IMR-90 (cell line): Measurements from ENCODE around the gene AZIN2. TPM values are rescaled to one million over a fixed set of nuclear protein-coding genes. Genes with fewer than 3 reads are reported as not detected.

Experiments
- ATAC-seq: fragments of 200-7000 bp; cut with Tn5 transposase; 2 replicates; pipeline ENCODE4 v1.9.1; 2020; ENCODE audit warnings: low read depth, mild to moderate bottlenecking, moderate library complexity
- BruUV-seq: library from RNA; stranded (reverse); fragments of 400-500 nt; replicated peaks from 2 replicates; lab custom pipeline; 2021; lab: Mats Ljungman, UMichigan
- CTCF ChIA-PET: fragments of 300-600 bp; formaldehyde crosslinking; extraction: SDS; loops from one replicate; lab custom pipeline; 2021; ENCODE audit warnings: antibody characterized with exemption; lab: Yijun Ruan, JAX
- POLR2A ChIA-PET: fragments of 300-600 bp; sonication (Branson Sonifier 250); formaldehyde crosslinking; loops from one replicate; lab custom pipeline; 2022; ENCODE audit warnings: antibody characterized with exemption; ENCODE audit not compliant: unreplicated experiment; lab: Charles Lee
- DNase-seq: peaks from one replicate; pipeline ENCODE4 v3.0.0; 2013
- H2AFZ ChIP-seq: replicated peaks from 2 replicates; pipeline ENCODE3; 2013; ENCODE audit warnings: low read length, mild to moderate bottlenecking; ENCODE audit not compliant: poor library complexity
- H2AK5ac ChIP-seq: 2 replicates; pipeline ENCODE4 v1.6.1; 2013; ENCODE audit warnings: low read depth, low read length, inconsistent platforms
- H2AK9ac ChIP-seq: replicated peaks from 2 replicates; pipeline ENCODE3; 2013; ENCODE audit warnings: mild to moderate bottlenecking, low read depth, low read length, moderate library complexity; ENCODE audit not compliant: poor library complexity
- H2BK120ac ChIP-seq: 2 replicates; pipeline ENCODE4 v1.6.1; 2013; ENCODE audit warnings: low read depth, low read length, inconsistent platforms
- H2BK15ac ChIP-seq: 3 replicates; pipeline ENCODE4 v1.6.1; 2013; ENCODE audit warnings: low read depth, low read length, inconsistent platforms
- H2BK20ac ChIP-seq: 2 replicates; pipeline ENCODE4 v1.6.1; 2013; ENCODE audit warnings: low read depth, mild to moderate bottlenecking, inconsistent platforms, low read length, moderate library complexity
- H2BK5ac ChIP-seq: 2 replicates; pipeline ENCODE4 v1.6.1; 2013; ENCODE audit warnings: mild to moderate bottlenecking, low read depth, low read length, inconsistent platforms; ENCODE audit not compliant: poor library complexity, severe bottlenecking
- H3K14ac ChIP-seq: replicated peaks from 2 replicates; pipeline ENCODE4 v1.6.1; 2013; ENCODE audit warnings: low read depth, low read length, inconsistent platforms
- H3K18ac ChIP-seq: 2 replicates; pipeline ENCODE4 v1.6.1; 2013; ENCODE audit warnings: low read depth, low read length, control low read depth
- H3K23ac ChIP-seq: 2 replicates; pipeline ENCODE4 v1.6.1; 2013; ENCODE audit warnings: low read depth, low read length, inconsistent platforms
- H3K27ac ChIP-seq: 2 replicates; pipeline ENCODE4 v1.5.1; 2013; ENCODE audit warnings: mild to moderate bottlenecking, control low read depth, low read length; ENCODE audit not compliant: insufficient read depth
- H3K27me3 ChIP-seq: 2 replicates; pipeline ENCODE4 v1.6.1; 2013; ENCODE audit warnings: low read length; ENCODE audit not compliant: control insufficient read depth, insufficient read depth
- H3K36me3 ChIP-seq: 2 replicates; pipeline ENCODE4 v1.6.1; 2013; ENCODE audit warnings: low read length, mixed read lengths; ENCODE audit not compliant: control insufficient read depth, insufficient read depth
- H3K4ac ChIP-seq: 2 replicates; pipeline ENCODE4 v1.6.1; 2013; ENCODE audit warnings: low read depth, low read length, inconsistent platforms
- H3K4me1 ChIP-seq: 2 replicates; pipeline ENCODE4 v1.6.1; 2013; ENCODE audit warnings: low read length, mixed read lengths; ENCODE audit not compliant: control insufficient read depth, insufficient read depth
- H3K4me2 ChIP-seq: 2 replicates; pipeline ENCODE4 v1.6.1; 2013; ENCODE audit warnings: low read depth, mild to moderate bottlenecking, control low read depth, low read length, moderate library complexity
- H3K4me3 ChIP-seq: 2 replicates; pipeline ENCODE4 v1.5.1; 2013; ENCODE audit warnings: low read depth, mild to moderate bottlenecking, control low read depth, low read length, moderate library complexity; ENCODE audit not compliant: insufficient read depth
- H3K56ac ChIP-seq: 2 replicates; pipeline ENCODE4 v1.6.1; 2013; ENCODE audit warnings: low read length, inconsistent platforms; ENCODE audit not compliant: insufficient read depth; ENCODE audit errors: extremely low read depth
- H3K79me1 ChIP-seq, 2 experiments: 2 replicates each; pipeline ENCODE4 v1.6.1; 2013; ENCODE audit warnings: low read length in 2 of 2, inconsistent platforms in 1 of 2, low read depth in 1 of 2
- H3K9ac ChIP-seq: 2 replicates; pipeline ENCODE4 v1.6.1; 2013; ENCODE audit warnings: low read depth, low read length, control low read depth
- H3K9me1 ChIP-seq: 2 replicates; pipeline ENCODE4 v1.6.1; 2013; ENCODE audit warnings: low read length, inconsistent platforms; ENCODE audit not compliant: insufficient read depth
- H3K9me3 ChIP-seq: 2 replicates; pipeline ENCODE4 v1.6.1; 2013; ENCODE audit warnings: low read length; ENCODE audit not compliant: control insufficient read depth, insufficient read depth
- H4K20me1 ChIP-seq: 2 replicates; pipeline ENCODE4 v1.6.1; 2013; ENCODE audit warnings: low read length, inconsistent platforms; ENCODE audit not compliant: insufficient read depth
- H4K5ac ChIP-seq: 2 replicates; pipeline ENCODE4 v1.6.1; 2013; ENCODE audit warnings: mild to moderate bottlenecking, low read depth, low read length, control low read depth
- H4K8ac ChIP-seq, 2 experiments: 2 replicates each; pipeline ENCODE4 v1.6.1; 2013; ENCODE audit warnings: low read depth in 2 of 2, low read length in 2 of 2, control low read depth in 1 of 2, inconsistent platforms in 1 of 2
- H4K91ac ChIP-seq: 2 replicates; pipeline ENCODE4 v1.6.1; 2013; ENCODE audit warnings: low read depth, low read length, inconsistent platforms; ENCODE audit not compliant: insufficient read depth
- BHLHE40 ChIP-seq: fragments of 150-350 bp; IDR thresholded peaks from 2 replicates; pipeline ENCODE4 v1.6.1; 2016; ENCODE audit warnings: mild to moderate bottlenecking, low read depth, low read length
- CEBPB ChIP-seq: IDR thresholded peaks from 2 replicates; pipeline ENCODE4 v1.6.1; 2012; ENCODE audit warnings: low read depth, low read length, improper control_type of control experiment
- CHD1 ChIP-seq: IDR thresholded peaks from 2 replicates; pipeline ENCODE4 v1.6.1; 2012; ENCODE audit warnings: low read depth, low read length, improper control_type of control experiment
- CTCF ChIP-seq: conservative IDR thresholded peaks from 2 replicates; pipeline ENCODE4 v1.5.1; 2012; ENCODE audit warnings: mild to moderate bottlenecking, low read depth, low read length, improper control_type of control experiment
- ELK1 ChIP-seq: fragments of 150-350 bp; IDR thresholded peaks from 2 replicates; pipeline ENCODE4 v1.6.1; 2016; ENCODE audit warnings: low read depth, mild to moderate bottlenecking, low read length, moderate library complexity, borderline replicate concordance
- FOS ChIP-seq: fragments of 150-350 bp; IDR thresholded peaks from 2 replicates; pipeline ENCODE4 v1.6.1; 2016; ENCODE audit warnings: low read depth, low read length
- MAFK ChIP-seq: IDR thresholded peaks from 2 replicates; pipeline ENCODE4 v1.6.1; 2012; ENCODE audit warnings: low read depth, low read length, improper control_type of control experiment
- MAZ ChIP-seq: IDR thresholded peaks from 2 replicates; pipeline ENCODE4 v1.6.1; 2012; ENCODE audit warnings: low read depth, mild to moderate bottlenecking, low read length, improper control_type of control experiment, moderate library complexity, borderline replicate concordance
- MXI1 ChIP-seq: IDR thresholded peaks from 2 replicates; pipeline ENCODE4 v1.6.1; 2012; ENCODE audit warnings: low read depth, mild to moderate bottlenecking, low read length, moderate library complexity, borderline replicate concordance
- NFE2L2 ChIP-seq: fragments of 150-350 bp; IDR thresholded peaks from 2 replicates; pipeline ENCODE4 v1.6.1; 2016; ENCODE audit warnings: low read depth, mild to moderate bottlenecking, low read length
- POLR2A ChIP-seq: IDR thresholded peaks from 2 replicates; pipeline ENCODE4 v1.6.1; 2012; ENCODE audit warnings: mild to moderate bottlenecking, low read depth, low read length
- RAD21 ChIP-seq: IDR thresholded peaks from 2 replicates; pipeline ENCODE4 v1.6.1; 2012; ENCODE audit warnings: low read length, improper control_type of control experiment
- RCOR1 ChIP-seq: IDR thresholded peaks from 2 replicates; pipeline ENCODE4 v1.6.1; 2012; ENCODE audit warnings: mild to moderate bottlenecking, low read length, improper control_type of control experiment; ENCODE audit not compliant: insufficient replicate concordance
- RFX5 ChIP-seq: IDR thresholded peaks from 2 replicates; pipeline ENCODE4 v1.8.0; 2012; ENCODE audit warnings: low read depth, mild to moderate bottlenecking, low read length, moderate library complexity
- SMC3 ChIP-seq: fragments of 150-350 bp; IDR thresholded peaks from 2 replicates; pipeline ENCODE4 v1.6.1; 2016; ENCODE audit warnings: low read depth, mild to moderate bottlenecking, antibody characterized with exemption, low read length, moderate library complexity
- USF2 ChIP-seq: fragments of 150-350 bp; IDR thresholded peaks from 2 replicates; pipeline ENCODE4 v1.6.1; 2017; ENCODE audit warnings: mild to moderate bottlenecking, antibody characterized with exemption, low read length, low read depth
- WGBS, 2 experiments: methylation state at CpG; one replicate each; pipeline versions ENCODE4 v1.1.5 to v1.1.7; 2013; ENCODE audit warnings: missing lambda C conversion rate in 2 of 2; ENCODE audit not compliant: insufficient read length in 1 of 2; ENCODE audit errors: extremely low coverage in 2 of 2; 5-methylcytosine and 5-hydroxymethylcytosine counted together
- dilution Hi-C: fragments of 300-500 bp; cut with HindIII; formaldehyde crosslinking; loops from one replicate; pipeline ENCODE4 v1.14.3; 2018; ENCODE audit warnings: low sequenced_read_pairs; ENCODE audit not compliant: unreplicated experiment
- in situ Hi-C: fragments of 300-500 bp; cut with MboI; formaldehyde crosslinking; loops from 3 replicates; pipeline ENCODE4 v1.14.3; 2019; ENCODE audit warnings: low sequenced_read_pairs, inconsistent platforms, mixed read lengths
- intact Hi-C: fragments of 100-400 bp; cut with micrococcal nuclease; formaldehyde crosslinking; loops from 2 replicates; pipeline ENCODE4 v1.10.0; 2022
- polyA plus RNA-seq, 3 experiments: library from polyadenylated mRNA; depleted of rRNA; stranded (reverse); fragments of >200 nt; gene quantifications; 2 replicates each; pipeline ENCODE4 v1.2.3, GENCODE V29; 2012; ENCODE audit warnings: low replicate concordance in 1 of 3
- total RNA-seq: library from RNA; depleted of rRNA; stranded (reverse); fragments of >200 nt; gene quantifications from 2 replicates; pipeline ENCODE4 v1.2.3, GENCODE V29; 2012

Gene AZIN2
- total and polyA plus RNA-seq, 2 of the 4 experiments (the other 2 are of a cell fraction) = 4.7 to 8.9 TPM

- no peak overlapping the region for H3K23ac ChIP-seq
- no peak overlapping the region for H2AK9ac ChIP-seq
- no peak overlapping the region for H4K8ac ChIP-seq
- H3K4ac ChIP-seq = no peak overlapping the region
- no peak overlapping the region for H3K27ac ChIP-seq
- DNase-seq (no peak), ATAC-seq (no peak)
- no peak overlapping the region for H3K18ac ChIP-seq
- H3K4me2 ChIP-seq = no peak overlapping the region
- no peak overlapping the region for H3K56ac ChIP-seq
- no TSS peak for BruUV-seq
- no peak overlapping the region for H3K9ac ChIP-seq
- H4K5ac ChIP-seq = no peak overlapping the region
- no peaks in the 10 kb centered on the region for H4K20me1 ChIP-seq
- TF ChIP-seq RFX5 = no peak
- TF ChIP-seq RAD21 = no peak
- TF ChIP-seq BHLHE40 = no peak
- no peak for TF ChIP-seq ELK1
- no peak for TF ChIP-seq MXI1
- no peak for TF ChIP-seq MAFK
- no peak for TF ChIP-seq USF2
- TF ChIP-seq CEBPB = no peak
- no peak for TF ChIP-seq NFE2L2
- no peak for TF ChIP-seq RCOR1
- no peak for TF ChIP-seq SMC3
- TF ChIP-seq POLR2A = no peak
- TF ChIP-seq CTCF = no peak
- no peak for TF ChIP-seq MAZ
- no peak for TF ChIP-seq FOS
- TF ChIP-seq CHD1 = no peak
- H2BK15ac ChIP-seq = no peak overlapping the region
- no peak overlapping the region for H3K4me3 ChIP-seq
- H3K36me3 ChIP-seq = peaks cover 30% of the 10 kb centered on the region
- H3K79me1 ChIP-seq = peaks cover 0 to 7% of the 10 kb centered on the region in 2 experiments; a peak in 2 of 4 replicates
- no peak overlapping the region for H4K91ac ChIP-seq
- H3K27me3 ChIP-seq = no peaks in the 10 kb centered on the region
- H3K9me1 ChIP-seq = peaks cover 20% of the 10 kb centered on the region; the same call in 1 of the 2 replicates
- intact Hi-C loops = no loop called here
- H2AK5ac ChIP-seq = 0 out of 2 replicates have a peak overlapping the region, but pooled peaks have one; percentile 13
- peaks cover 5% of the 10 kb centered on the region; the same call in 1 of the 2 replicates for H3K4me1 ChIP-seq
- CTCF ChIA-PET = no interaction called here
- WGBS, 2 experiments = 87% methylated on average over 3 of the region's 7 CpGs; no CpG with 5 or more reads in 1 of the 2 experiments
- in situ Hi-C loops = no loop called here
- no peak overlapping the region for H2AFZ ChIP-seq
- H2BK120ac ChIP-seq = no peak overlapping the region
- POLR2A ChIA-PET = no interaction called here
- no peak overlapping the region for H2BK20ac ChIP-seq
- dilution Hi-C loops = no loop called here
- no peaks in the 10 kb centered on the region for H3K9me3 ChIP-seq
- H2BK5ac ChIP-seq = no peak overlapping the region
- no peak overlapping the region for H3K14ac ChIP-seq
These were observed 70.2 kb downstream of the AZIN2 start for GRCh38 chr1:33151116-33151515.
